Measurements from ENCODE around the gene PMM1.
"Not testable (repeated sequence)": the region's sequence is repeated elsewhere in the genome, so short reads cannot be mapped to it uniquely, and the experiment has no call there.

PMM1 gene

GRCh38 chr22:41563051-41563711, 26.5 kb downstream of the PMM1 start:
- DNase-seq (ENCODE audit: low read depth in 2 of 2), result no peak

- no peak for DNase-seq (ENCODE audit: low read depth in 2 of 2)
Observed at GRCh38 chr22:41562461-41562860, 27.2 kb downstream of the PMM1 start.

GRCh38 chr22:41561788-41562187, 27.9 kb downstream of the PMM1 start:
- DNase-seq (ENCODE audit: low read depth in 2 of 2), result no peak

DNA sequence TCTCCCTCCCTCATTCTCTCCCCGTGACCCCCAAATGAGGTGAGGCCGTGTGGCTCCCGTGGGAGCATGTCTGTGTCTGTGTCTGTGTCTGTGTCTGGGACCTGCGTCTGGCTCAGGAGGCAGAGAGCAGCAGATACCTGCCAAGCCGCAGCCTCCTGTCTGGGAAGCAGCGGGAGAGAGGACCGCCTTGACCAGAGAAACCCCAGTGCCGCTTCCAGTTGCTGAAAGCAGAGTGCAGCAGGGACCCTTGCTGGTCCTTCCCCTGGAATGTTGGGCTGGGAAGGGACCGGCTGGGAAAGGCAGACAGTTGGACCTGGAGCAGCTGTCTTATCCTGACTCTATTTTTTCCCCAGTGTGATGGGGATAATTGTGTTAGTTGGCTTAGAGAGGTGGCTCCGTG, 28.3 kb downstream of the PMM1 start:
- DNase-seq (ENCODE audit: low read depth in 2 of 2), result no peak

DNA sequence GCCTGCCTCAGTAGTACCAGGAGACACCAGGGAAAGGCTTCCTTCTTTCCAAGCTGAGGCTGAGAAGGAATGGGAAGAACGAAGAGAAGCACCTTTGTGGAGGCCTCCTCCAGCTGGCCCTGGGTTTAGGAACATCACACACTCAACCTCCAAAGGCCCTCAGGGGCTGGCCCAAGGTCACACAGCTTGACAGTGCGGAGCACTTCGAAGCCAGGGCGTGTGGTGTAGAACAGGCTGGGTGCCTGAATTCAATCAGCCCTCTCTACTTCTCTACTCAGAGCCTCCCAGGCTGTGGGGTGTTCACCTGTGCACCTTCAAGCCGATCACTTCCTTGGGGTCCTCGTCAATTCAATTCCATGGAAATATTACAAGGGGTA, 29.6 kb downstream of the PMM1 start:
- DNase-seq (ENCODE audit: low read depth in 2 of 2), result no peak

DNA sequence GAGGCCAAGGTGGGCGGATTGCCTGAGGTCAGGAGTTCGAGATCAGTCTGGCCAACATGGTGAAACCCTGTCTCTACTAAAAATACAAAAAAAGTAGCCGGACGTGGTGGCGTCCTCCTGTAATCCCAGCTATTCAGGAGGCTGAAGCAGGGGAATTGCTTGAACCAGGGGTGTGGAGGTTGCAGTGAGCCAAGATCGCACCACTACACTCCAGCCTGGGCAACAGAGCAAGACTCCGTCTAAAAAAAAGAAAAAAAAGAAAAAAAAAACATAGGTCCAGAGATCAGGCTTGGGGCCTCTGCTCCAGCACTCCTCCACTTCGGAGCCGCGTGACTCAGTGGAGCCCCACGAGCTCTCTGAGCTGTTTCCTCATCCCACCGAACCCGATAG, 31.4 kb downstream of the PMM1 start:
- not testable (repeated sequence) for DNase-seq (ENCODE audit: low read depth in 2 of 2)

- DNase-seq (ENCODE audit: low read depth in 2 of 2), result no peak
Observed at GRCh38 chr22:41557401-41558240, 32.0 kb downstream of the PMM1 start.

DNA sequence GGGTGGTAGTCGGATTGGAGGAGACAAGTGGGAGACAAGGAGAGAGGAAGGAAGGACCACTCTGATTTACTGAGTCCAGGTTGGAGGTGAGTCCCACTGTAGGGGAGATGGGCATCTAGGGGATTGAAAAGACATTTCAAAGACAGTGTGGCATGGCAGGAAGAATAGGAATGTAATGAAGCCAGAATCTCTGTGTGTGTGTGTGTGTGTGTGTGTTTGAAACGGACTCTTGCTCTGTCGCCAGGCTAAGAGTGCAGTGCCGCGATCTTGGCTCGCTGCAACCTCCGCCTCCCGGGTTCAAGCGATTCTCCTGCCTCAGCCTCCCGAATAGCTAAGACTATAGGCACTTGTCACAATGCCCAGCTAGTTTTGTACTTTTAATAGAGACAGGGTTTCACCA, 33.1 kb downstream of the PMM1 start:
- DNase-seq (ENCODE audit: low read depth in 2 of 2), result no peak

DNA sequence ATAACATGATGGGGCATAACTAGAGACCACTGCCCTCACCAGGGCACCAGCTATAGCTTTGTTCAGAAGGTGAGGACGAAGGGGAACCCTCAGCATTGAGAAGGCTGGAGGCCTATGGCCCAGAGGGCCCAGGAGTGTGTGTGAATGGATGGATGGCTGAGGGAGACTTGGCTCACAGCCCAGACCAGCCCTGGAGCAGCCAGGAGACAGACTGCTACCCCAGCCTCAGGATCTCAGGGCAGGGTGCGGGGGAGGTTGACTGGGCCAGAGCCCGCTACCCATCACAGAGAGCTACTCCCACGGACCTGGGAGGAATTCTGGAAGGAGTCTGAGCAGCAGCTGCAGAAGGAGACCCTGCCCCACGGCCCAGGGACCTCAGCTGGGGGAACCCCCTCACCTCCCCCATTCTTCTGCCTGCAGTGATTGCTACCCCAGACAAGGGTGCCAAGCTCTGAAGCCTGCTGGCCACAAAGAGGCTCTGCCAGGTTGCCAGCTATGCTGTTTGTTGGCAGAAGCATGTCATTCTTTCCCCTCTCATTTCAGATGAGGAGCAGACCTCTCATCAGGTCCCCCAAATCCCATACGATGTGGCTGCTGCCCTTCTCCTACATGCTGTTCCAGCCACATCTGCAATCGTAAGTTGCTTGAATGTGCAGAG, 34.2 kb downstream of the PMM1 start:
- DNase-seq (ENCODE audit: low read depth in 2 of 2), result no peak

- DNase-seq (ENCODE audit: low read depth in 2 of 2), result no peak
Observed at GRCh38 chr22:41551877-41552582, 37.6 kb downstream of the PMM1 start.

DNA sequence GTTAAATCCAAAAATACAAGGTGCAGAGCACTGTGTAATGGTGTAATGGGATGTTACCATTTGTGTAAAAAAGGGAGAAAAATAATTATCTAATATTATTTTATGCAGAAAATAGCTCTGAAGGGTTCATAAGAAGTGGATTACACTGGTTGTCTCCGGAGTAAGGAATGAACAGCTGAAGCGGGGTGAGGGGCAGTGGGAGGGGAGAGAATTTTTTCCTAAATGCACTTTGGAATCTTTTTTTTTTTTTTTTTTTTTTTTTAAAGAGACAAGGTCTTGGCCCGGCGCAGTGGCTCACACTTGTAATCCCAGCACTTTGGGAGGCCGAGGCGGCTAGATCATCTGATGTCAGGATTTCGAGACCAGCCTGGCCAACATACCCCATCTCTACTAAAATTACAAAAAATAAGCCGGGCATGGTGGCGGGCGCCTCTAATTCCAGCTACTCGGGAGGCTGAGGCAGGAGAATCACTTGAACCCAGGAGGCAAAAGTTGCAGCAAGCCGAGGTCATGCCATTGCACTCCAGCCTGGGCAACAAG, 38.6 kb downstream of the PMM1 start:
- DNase-seq (ENCODE audit: low read depth in 2 of 2), result no peak

DNA sequence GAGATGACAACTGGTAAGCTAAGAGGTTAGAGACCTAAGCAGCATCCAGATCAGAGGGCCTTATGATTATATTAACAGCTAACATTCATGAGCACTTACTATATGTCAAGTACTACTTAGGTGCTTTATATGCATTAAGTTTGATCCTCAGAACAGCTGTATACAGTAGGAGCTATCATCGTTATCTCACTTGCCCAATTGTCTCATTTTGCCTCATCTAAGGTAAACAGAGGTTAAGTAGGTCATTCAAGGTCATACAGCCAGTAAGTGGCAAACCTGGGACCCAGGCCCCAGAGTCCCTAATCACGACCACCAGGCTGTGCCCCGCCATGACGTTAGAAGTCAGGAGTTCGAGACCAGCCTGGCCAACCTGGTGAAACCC, 40.8 kb downstream of the PMM1 start:
- DNase-seq (ENCODE audit: low read depth in 2 of 2), result no peak

DNA sequence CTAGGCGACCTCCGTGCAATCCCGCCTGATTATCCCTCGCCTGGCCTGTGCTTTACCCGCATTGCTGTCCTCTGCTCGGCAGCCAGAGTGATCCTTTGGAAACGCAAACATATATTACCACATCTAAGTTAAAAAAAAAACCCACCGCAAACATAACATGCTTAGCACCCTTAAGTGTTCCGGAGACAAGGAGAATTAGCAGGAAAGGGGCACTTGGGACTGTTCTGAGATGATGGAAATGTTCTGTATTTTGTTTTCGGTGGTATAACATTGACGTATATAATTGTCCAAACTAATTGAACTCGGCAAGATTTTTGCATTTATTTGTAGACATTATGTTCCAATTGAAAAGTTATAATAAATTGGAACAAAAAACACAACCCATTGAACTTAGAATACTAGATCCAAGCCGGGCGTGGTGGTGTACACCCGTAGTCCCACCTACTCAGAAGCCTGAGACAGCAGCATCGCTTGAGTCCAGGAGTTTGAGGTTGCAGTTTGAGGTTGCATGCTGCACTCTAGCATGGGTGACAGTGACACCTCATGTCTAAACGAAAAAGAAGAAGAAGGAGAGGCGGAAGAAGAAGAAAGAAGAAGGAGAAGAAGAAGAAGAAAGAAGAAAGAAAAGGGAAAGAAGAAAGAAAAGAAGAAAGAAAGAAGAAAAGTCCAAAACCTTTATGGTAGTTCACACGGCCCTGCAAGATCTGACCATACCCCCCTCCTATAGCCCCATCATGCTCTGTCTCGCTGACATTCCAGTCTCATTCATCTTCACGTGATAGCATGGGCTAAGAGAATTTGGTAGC, 44.8 kb downstream of the PMM1 start:
- no peak for DNase-seq (ENCODE audit: low read depth in 2 of 2)

DNA sequence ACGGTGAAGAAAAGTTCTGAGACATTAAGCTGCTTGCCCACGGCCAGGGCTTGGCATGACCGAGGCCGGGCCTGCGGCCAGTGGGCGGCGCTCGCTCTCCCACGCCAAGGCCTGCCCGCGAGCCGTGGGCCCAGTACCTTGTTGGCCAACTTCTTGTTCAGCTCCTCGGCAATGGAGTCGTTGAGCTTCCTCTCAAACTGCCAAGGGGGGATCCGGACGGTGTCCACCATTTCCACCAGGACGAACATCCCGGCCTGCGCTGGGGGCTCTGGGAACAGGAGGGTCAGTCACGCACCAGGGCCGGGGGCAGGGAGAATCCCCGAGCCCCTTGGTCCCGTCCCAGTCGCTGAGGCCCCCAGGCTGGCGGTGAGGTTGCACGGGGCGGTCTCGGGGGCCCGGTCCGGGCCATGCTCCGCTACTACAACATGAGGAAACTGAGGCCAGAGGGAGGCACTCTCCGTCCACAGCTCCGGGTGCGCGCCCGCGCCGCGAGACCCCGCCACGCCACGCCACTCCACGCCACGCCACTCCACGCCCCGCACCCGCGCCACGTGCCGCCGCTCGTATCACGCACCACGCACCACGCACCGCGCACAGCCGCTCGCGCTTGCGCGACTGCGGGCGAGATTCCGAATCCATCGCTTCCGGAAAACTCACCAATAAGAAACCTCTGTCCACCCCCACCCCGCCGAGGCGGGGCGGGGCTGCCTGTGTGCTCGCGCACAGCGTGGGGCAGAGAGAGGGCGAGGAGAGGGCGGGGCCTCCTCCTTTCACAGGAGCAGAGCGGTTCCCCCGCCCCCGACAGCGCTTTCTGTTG, 45.6 kb downstream of the PMM1 start, which contains the start of gene POLR3H:
POLR3H (minus strand) TSS at position 617 of the 817 bp plus-strand sequence; CDS start at position 248, 369 bp downstream.
- DNase-seq (ENCODE audit: low read depth in 2 of 2), result peak; percentile 93 to 94

DNA sequence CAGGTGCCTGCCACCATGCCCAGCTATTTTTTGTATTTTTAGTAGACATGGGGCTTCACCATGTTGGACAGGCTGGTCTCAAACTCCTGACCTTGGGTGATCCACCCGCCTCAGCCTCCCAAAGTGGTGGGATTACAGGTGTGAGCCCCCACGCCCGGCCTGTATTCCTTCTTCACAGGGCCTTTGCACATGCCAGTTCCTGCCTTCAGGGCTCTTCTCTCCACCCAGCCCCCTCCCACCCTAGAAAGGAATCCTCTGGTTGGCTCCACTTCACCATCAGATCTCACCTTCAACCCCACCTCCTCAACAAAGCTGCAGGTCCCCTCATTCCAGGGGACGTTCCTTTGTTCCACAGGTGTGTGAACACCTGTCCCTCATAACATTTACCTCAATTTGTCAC, 47.4 kb downstream of the PMM1 start:
- no peak for DNase-seq (ENCODE audit: low read depth in 2 of 2)

- no peak for DNase-seq (ENCODE audit: low read depth in 2 of 2)
Observed at GRCh38 chr22:41541484-41541883, 48.2 kb downstream of the PMM1 start.

DNA sequence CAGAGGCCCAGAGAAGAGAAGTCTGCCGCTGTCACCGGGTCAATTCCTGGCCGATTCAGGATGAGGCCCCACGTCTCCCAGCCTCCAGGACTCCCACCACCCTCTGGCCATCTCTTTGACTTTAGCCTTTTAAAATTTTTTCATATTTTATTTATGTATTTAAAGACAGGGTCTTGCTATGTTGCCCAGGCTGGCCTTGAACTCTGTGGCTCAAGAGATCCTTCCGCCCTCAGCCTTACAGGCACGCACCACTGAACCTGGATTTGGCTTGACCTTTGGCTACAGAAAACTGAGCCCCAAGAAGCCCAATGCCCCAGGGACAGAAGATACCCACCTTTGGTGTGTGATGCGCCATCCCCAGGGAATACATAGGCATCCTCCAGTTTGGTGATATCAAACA, 49.3 kb downstream of the PMM1 start:
- DNase-seq (ENCODE audit: low read depth in 2 of 2), result no peak

DNA sequence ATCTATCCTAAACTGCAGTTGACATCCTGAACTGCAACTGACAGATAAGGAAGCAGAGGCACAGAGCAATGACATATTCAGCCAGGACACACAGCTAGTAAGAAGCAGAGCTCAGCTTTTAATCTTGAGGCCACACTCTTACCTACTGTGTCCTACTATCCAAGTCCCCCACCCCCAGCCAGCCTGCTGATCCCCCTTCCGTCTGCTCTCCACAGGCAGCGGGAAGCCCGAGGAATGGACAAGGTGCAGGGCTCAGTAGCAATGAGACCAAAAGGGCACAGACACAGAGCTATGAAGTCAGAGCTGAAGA, 49.7 kb downstream of the PMM1 start:
- no peak for DNase-seq (ENCODE audit: low read depth in 2 of 2)

GRCh38 chr22:41539146-41540005, 50.3 kb downstream of the PMM1 start:
- no peak for DNase-seq (ENCODE audit: low read depth in 2 of 2)

Data from activated CD8-positive, alpha-beta memory T cell treated with anti-CD3 and anti-CD28 coated beads for 4 hours (primary cell).